ENCODE measurements around the gene SCUBE2. TPM values are rescaled to one million over a fixed set of nuclear protein-coding genes. Genes with fewer than 3 reads are reported as not detected.

The SCUBE2 gene
- total RNA-seq, 1 experiment from 2014 or later, result 1.9 TPM

- TF ChIP-seq TCF7 (CRISPR knock-in tag; IDR thresholded peaks at IDR 0.05; ENCODE audit: low read depth), result no peak
- TF ChIP-seq USF1 (CRISPR knock-in tag; IDR thresholded peaks at IDR 0.05), result no peak
- no peak for TF ChIP-seq ERG (CRISPR knock-in tag; IDR thresholded peaks at IDR 0.05)
- no peak for TF ChIP-seq KAT7 (CRISPR knock-in tag; IDR thresholded peaks at IDR 0.05; ENCODE audit: borderline replicate concordance)
- no peak for TF ChIP-seq GABPB1 (CRISPR knock-in tag; IDR thresholded peaks at IDR 0.05)
- TF ChIP-seq NR1H2 (CRISPR knock-in tag; IDR thresholded peaks at IDR 0.05), result no peak
- TF ChIP-seq ZNF232 (CRISPR knock-in tag; IDR thresholded peaks at IDR 0.05), result no peak
- no peak for TF ChIP-seq ZNF423 (CRISPR knock-in tag; IDR thresholded peaks at IDR 0.05)
- no peak for TF ChIP-seq CBFB (CRISPR knock-in tag; IDR thresholded peaks at IDR 0.05; ENCODE audit: low read depth)
- DNase-seq (ENCODE audit: low spot score), result no peak
- CTCF ChIA-PET, result interaction anchor here (1.1 to 1.5 kb wide), 2 partner anchors 16 to 96 kb away, joined by 3 to 6 read pairs; no protein-coding TSS in a partner anchor
- H3K27me3 Mint-ChIP-seq (ENCODE audit: low read depth), result peaks cover 4% of the 10 kb centered on the region
- peaks cover 28% of the 10 kb centered on the region for H3K36me3 Mint-ChIP-seq
- ATAC-seq, result no peak
- H3K27ac Mint-ChIP-seq, result no peak overlapping the region
- POLR2A ChIA-PET, result no interaction called here
- no peak overlapping the region for H3K4me3 Mint-ChIP-seq
- no peaks in the 10 kb centered on the region for H3K4me1 Mint-ChIP-seq
- H3K9me3 Mint-ChIP-seq, result peaks cover 33% of the 10 kb centered on the region
Measured at GRCh38 chr11:9112075-9112474, 20.7 kb upstream of the SCUBE2 start.

GRCh38 chr11:9109858-9110731, 18.7 kb upstream of the SCUBE2 start:
- peaks cover 4% of the 10 kb centered on the region for H3K27me3 Mint-ChIP-seq (ENCODE audit: low read depth)
- H3K27ac Mint-ChIP-seq, result no peak overlapping the region
- peaks cover 33% of the 10 kb centered on the region for H3K9me3 Mint-ChIP-seq
- H3K4me1 Mint-ChIP-seq, result no peaks in the 10 kb centered on the region
- no peak for DNase-seq (ENCODE audit: low spot score)
- H3K4me3 Mint-ChIP-seq, result no peak overlapping the region
- ChIA-PET POLR2A (no interaction called here), CTCF (interaction anchor here (1.1 to 2.5 kb wide), 3 partner anchors 28 to 151 kb away, joined by 3 to 10 read pairs (median 4); no protein-coding TSS in a partner anchor)
- peaks cover 28% of the 10 kb centered on the region for H3K36me3 Mint-ChIP-seq
- ATAC-seq, result no peak
- TF ChIP-seq ZBTB21 (CRISPR knock-in tag; IDR thresholded peaks at IDR 0.05; ENCODE audit: borderline replicate concordance), result no peak
- TF ChIP-seq CDX4 (CRISPR knock-in tag; IDR thresholded peaks at IDR 0.05; ENCODE audit: borderline replicate concordance), result no peak
- TF ChIP-seq SP1 (CRISPR knock-in tag; conservative IDR thresholded peaks at IDR 0.05), result no peak
- TF ChIP-seq ATF3 (CRISPR knock-in tag; conservative IDR thresholded peaks at IDR 0.05), result no peak
- TF ChIP-seq E2F1 (CRISPR knock-in tag; IDR thresholded peaks at IDR 0.05), result no peak
- no peak for TF ChIP-seq PRRX2 (CRISPR knock-in tag; IDR thresholded peaks at IDR 0.05)
- TF ChIP-seq STAT6 (CRISPR knock-in tag; conservative IDR thresholded peaks at IDR 0.05; ENCODE audit: low read depth), result no peak

All from WTC11 (cell line).